Measurements from ENCODE around the gene ST6GAL2.

Gene ST6GAL2

GRCh38 chr2:106885971-106886915 is at the start of gene ST6GAL2:
TSS of gene ST6GAL2 (minus strand) at chr2:106886167. CDS start at chr2:106843977, 42,190 bp downstream.
- H3K27me3 ChIP-seq (replicated peaks; ENCODE audit: control insufficient read depth, insufficient read depth, low read length) = peaks cover 39% of the 10 kb centered on the region
- peak within 1 kb of the TSS; percentile 66 for H3K4me3 ChIP-seq (ENCODE audit: low read length)
- no peak within 1 kb of the TSS for H3K9ac ChIP-seq (ENCODE audit: low read length)
- DNase-seq (ENCODE audit: low read depth) = peak; percentile 64
- peaks cover 5% of the 10 kb centered on the region for H3K4me1 ChIP-seq (ENCODE audit: control insufficient read depth, insufficient read depth, low read length)
- H3K36me3 ChIP-seq (ENCODE audit: control insufficient read depth, insufficient read depth, low read length, severe bottlenecking) = no peaks in the 10 kb centered on the region
- no peaks in the 10 kb centered on the region for H3K9me3 ChIP-seq (ENCODE audit: control insufficient read depth, low read length)

- Histone ChIP-seq H3K27me3 (replicated peaks; ENCODE audit: control insufficient read depth, insufficient read depth, low read length) (no peaks in the 10 kb centered on the region), H3K9ac (ENCODE audit: low read length) (no peak overlapping the region), H3K4me1 (ENCODE audit: control insufficient read depth, insufficient read depth, low read length) (no peaks in the 10 kb centered on the region), H3K9me3 (ENCODE audit: control insufficient read depth, low read length) (peaks cover 2% of the 10 kb centered on the region), H3K36me3 (ENCODE audit: control insufficient read depth, insufficient read depth, low read length, severe bottlenecking) (no peaks in the 10 kb centered on the region), H3K4me3 (ENCODE audit: low read length) (no peak overlapping the region)
- no peak for DNase-seq (ENCODE audit: low read depth)
These were observed 46.7 kb upstream of the ST6GAL2 start for GRCh38 chr2:106932644-106933043.

- DNase-seq (ENCODE audit: low read depth) = no peak
- Histone ChIP-seq H3K4me3 (ENCODE audit: low read length) (no peak overlapping the region), H3K27me3 (replicated peaks; ENCODE audit: control insufficient read depth, insufficient read depth, low read length) (no peaks in the 10 kb centered on the region), H3K4me1 (ENCODE audit: control insufficient read depth, insufficient read depth, low read length) (no peaks in the 10 kb centered on the region), H3K36me3 (ENCODE audit: control insufficient read depth, insufficient read depth, low read length, severe bottlenecking) (no peaks in the 10 kb centered on the region), H3K9ac (ENCODE audit: low read length) (no peak overlapping the region), H3K9me3 (ENCODE audit: control insufficient read depth, low read length) (peaks cover 6% of the 10 kb centered on the region)
These were observed 45.9 kb upstream of the ST6GAL2 start for GRCh38 chr2:106931717-106932335.

- no peak overlapping the region for H3K4me3 ChIP-seq (ENCODE audit: low read length)
- no peaks in the 10 kb centered on the region for H3K4me1 ChIP-seq (ENCODE audit: control insufficient read depth, insufficient read depth, low read length)
- no peaks in the 10 kb centered on the region for H3K36me3 ChIP-seq (ENCODE audit: control insufficient read depth, insufficient read depth, low read length, severe bottlenecking)
- no peak overlapping the region for H3K9ac ChIP-seq (ENCODE audit: low read length)
- DNase-seq (ENCODE audit: low read depth) = no peak
- no peaks in the 10 kb centered on the region for H3K27me3 ChIP-seq (replicated peaks; ENCODE audit: control insufficient read depth, insufficient read depth, low read length)
- H3K9me3 ChIP-seq (ENCODE audit: control insufficient read depth, low read length) = peaks cover 3% of the 10 kb centered on the region
These were observed 35.5 kb upstream of the ST6GAL2 start for GRCh38 chr2:106921451-106921850.

- Histone ChIP-seq H3K9ac (ENCODE audit: low read length) (no peak overlapping the region), H3K4me3 (ENCODE audit: low read length) (no peak overlapping the region), H3K27me3 (replicated peaks; ENCODE audit: control insufficient read depth, insufficient read depth, low read length) (no peaks in the 10 kb centered on the region), H3K36me3 (ENCODE audit: control insufficient read depth, insufficient read depth, low read length, severe bottlenecking) (no peaks in the 10 kb centered on the region), H3K9me3 (ENCODE audit: control insufficient read depth, low read length) (no peaks in the 10 kb centered on the region), H3K4me1 (ENCODE audit: control insufficient read depth, insufficient read depth, low read length) (no peaks in the 10 kb centered on the region)
- DNase-seq (ENCODE audit: low read depth) = no peak
These were observed 33.0 kb upstream of the ST6GAL2 start for GRCh38 chr2:106919012-106919411.

GRCh38 chr2:106904242-106904641 is 18.3 kb upstream of the ST6GAL2 start:
- Histone ChIP-seq H3K4me3 (ENCODE audit: low read length) (no peak overlapping the region), H3K9me3 (ENCODE audit: control insufficient read depth, low read length) (peaks cover 5% of the 10 kb centered on the region), H3K27me3 (replicated peaks; ENCODE audit: control insufficient read depth, insufficient read depth, low read length) (no peaks in the 10 kb centered on the region), H3K9ac (ENCODE audit: low read length) (no peak overlapping the region), H3K4me1 (ENCODE audit: control insufficient read depth, insufficient read depth, low read length) (no peaks in the 10 kb centered on the region), H3K36me3 (ENCODE audit: control insufficient read depth, insufficient read depth, low read length, severe bottlenecking) (no peaks in the 10 kb centered on the region)
- DNase-seq (ENCODE audit: low read depth) = no peak

- Histone ChIP-seq H3K36me3 (ENCODE audit: control insufficient read depth, insufficient read depth, low read length, severe bottlenecking) (no peaks in the 10 kb centered on the region), H3K4me3 (ENCODE audit: low read length) (no peak overlapping the region), H3K27me3 (replicated peaks; ENCODE audit: control insufficient read depth, insufficient read depth, low read length) (no peaks in the 10 kb centered on the region), H3K9me3 (ENCODE audit: control insufficient read depth, low read length) (peaks cover 5% of the 10 kb centered on the region), H3K4me1 (ENCODE audit: control insufficient read depth, insufficient read depth, low read length) (no peaks in the 10 kb centered on the region), H3K9ac (ENCODE audit: low read length) (no peak overlapping the region)
- no peak for DNase-seq (ENCODE audit: low read depth)
These were observed 14.0 kb upstream of the ST6GAL2 start for GRCh38 chr2:106899786-106900530.

- Histone ChIP-seq H3K27me3 (replicated peaks; ENCODE audit: control insufficient read depth, insufficient read depth, low read length) (peaks cover 8% of the 10 kb centered on the region), H3K9me3 (ENCODE audit: control insufficient read depth, low read length) (no peaks in the 10 kb centered on the region), H3K4me1 (ENCODE audit: control insufficient read depth, insufficient read depth, low read length) (no peaks in the 10 kb centered on the region), H3K36me3 (ENCODE audit: control insufficient read depth, insufficient read depth, low read length, severe bottlenecking) (no peaks in the 10 kb centered on the region), H3K4me3 (ENCODE audit: low read length) (no peak overlapping the region), H3K9ac (ENCODE audit: low read length) (no peak overlapping the region)
- no peak for DNase-seq (ENCODE audit: low read depth)
These were observed 8.6 kb upstream of the ST6GAL2 start for GRCh38 chr2:106894545-106894944.

GRCh38 chr2:106892048-106892447 is 6.1 kb upstream of the ST6GAL2 start:
- DNase-seq (ENCODE audit: low read depth) = no peak
- H3K4me3 ChIP-seq (ENCODE audit: low read length) = no peak overlapping the region
- no peaks in the 10 kb centered on the region for H3K9me3 ChIP-seq (ENCODE audit: control insufficient read depth, low read length)
- no peaks in the 10 kb centered on the region for H3K4me1 ChIP-seq (ENCODE audit: control insufficient read depth, insufficient read depth, low read length)
- peaks cover 17% of the 10 kb centered on the region for H3K27me3 ChIP-seq (replicated peaks; ENCODE audit: control insufficient read depth, insufficient read depth, low read length)
- H3K36me3 ChIP-seq (ENCODE audit: control insufficient read depth, insufficient read depth, low read length, severe bottlenecking) = no peaks in the 10 kb centered on the region
- H3K9ac ChIP-seq (ENCODE audit: low read length) = no peak overlapping the region

- DNase-seq (ENCODE audit: low read depth) = no peak
- Histone ChIP-seq H3K36me3 (ENCODE audit: control insufficient read depth, insufficient read depth, low read length, severe bottlenecking) (no peaks in the 10 kb centered on the region), H3K4me3 (ENCODE audit: low read length) (no peak overlapping the region), H3K9me3 (ENCODE audit: control insufficient read depth, low read length) (no peaks in the 10 kb centered on the region), H3K27me3 (replicated peaks; ENCODE audit: control insufficient read depth, insufficient read depth, low read length) (peaks cover 21% of the 10 kb centered on the region), H3K4me1 (ENCODE audit: control insufficient read depth, insufficient read depth, low read length) (peaks cover 4% of the 10 kb centered on the region), H3K9ac (ENCODE audit: low read length) (no peak overlapping the region)
These were observed 4.6 kb upstream of the ST6GAL2 start for GRCh38 chr2:106890606-106891005.

Measured in adipocyte (in vitro differentiated cells).